GM12801 (cell line): ENCODE data around the gene RBP2.

Source experiments
- CTCF ChIP-seq: IDR thresholded peaks from one replicate; pipeline ENCODE4 v1.5.1; 2011; ENCODE audit warnings: control low read depth; ENCODE audit not compliant: insufficient read length; ENCODE audit errors: extremely low read depth

Gene RBP2

GRCh38 chr3:139476348-139476747 is at the start of gene RBP2:
Gene RBP2, minus strand, starts transcription at chr3:139476516. Its CDS starts 57 bp downstream, at chr3:139476459.
- TF ChIP-seq CTCF, result no peak

GRCh38 chr3:139524841-139525636 is 48.7 kb upstream of the RBP2 start:
- TF ChIP-seq CTCF, result no peak

- no peak for TF ChIP-seq CTCF
Measured at GRCh38 chr3:139523718-139524117, 47.4 kb upstream of the RBP2 start.

GRCh38 chr3:139523166-139523565 is 46.9 kb upstream of the RBP2 start:
- no peak for TF ChIP-seq CTCF

GRCh38 chr3:139522421-139522820 is 46.1 kb upstream of the RBP2 start:
- TF ChIP-seq CTCF, result no peak

- TF ChIP-seq CTCF, result no peak
Measured at GRCh38 chr3:139521816-139522215, 45.5 kb upstream of the RBP2 start.

- TF ChIP-seq CTCF, result no peak
Measured at GRCh38 chr3:139521144-139521543, 44.8 kb upstream of the RBP2 start.
